Calu3 (cell line): ENCODE results near the gene MIDN. TPM values are rescaled to one million over a fixed set of nuclear protein-coding genes. Genes with fewer than 3 reads are reported as not detected.
A peak's percentile ranks its signal among the peaks of the same experiment; 100 is the strongest.
"Not testable (repeated sequence)": the region's sequence is repeated elsewhere in the genome, so short reads cannot be mapped to it uniquely, and the experiment has no call there.

Source experiments
- Bru-seq: library from RNA; stranded (reverse); fragments of 400-500 nt; gene quantifications from one replicate; lab custom pipeline; 2021; lab: Mats Ljungman, UMichigan
- BruChase-seq, 2 experiments: library from RNA; stranded (reverse); fragments of 400-500 nt; gene quantifications; one replicate each; lab custom pipeline; 2021; lab: Mats Ljungman, UMichigan
- BruUV-seq: library from RNA; stranded (reverse); fragments of 400-500 nt; replicated peaks from 2 replicates; lab custom pipeline; 2021; lab: Mats Ljungman, UMichigan
- CTCF ChIA-PET: fragments of 300-600 bp; sonication (Branson Sonifier 250); formaldehyde crosslinking; loops from one replicate; lab custom pipeline; 2022; ENCODE audit warnings: antibody characterized with exemption; lab: Charles Lee
- DNase-seq: peaks from one replicate; pipeline ENCODE4 v3.0.0; 2022
- H3K27ac Mint-ChIP-seq: one replicate; pipeline ENCODE4 v1.8.0; 2022; ENCODE audit warnings: mixed read lengths; ENCODE audit not compliant: unreplicated experiment
- H3K27me3 Mint-ChIP-seq: one replicate; pipeline ENCODE4 v1.8.0; 2022; ENCODE audit warnings: mixed read lengths; ENCODE audit not compliant: unreplicated experiment
- H3K36me3 Mint-ChIP-seq: one replicate; pipeline ENCODE4 v1.8.0; 2022; ENCODE audit warnings: mild to moderate bottlenecking, moderate library complexity, mixed read lengths; ENCODE audit not compliant: insufficient read depth, unreplicated experiment
- H3K4me1 Mint-ChIP-seq: one replicate; pipeline ENCODE4 v1.8.0; 2022; ENCODE audit warnings: mild to moderate bottlenecking, low read depth, mixed read lengths; ENCODE audit not compliant: unreplicated experiment
- H3K4me3 Mint-ChIP-seq: one replicate; pipeline ENCODE4 v1.8.0; 2022; ENCODE audit warnings: mild to moderate bottlenecking, low read depth, moderate library complexity, mixed read lengths; ENCODE audit not compliant: unreplicated experiment
- H3K9me3 Mint-ChIP-seq: one replicate; pipeline ENCODE4 v1.8.0; 2022; ENCODE audit warnings: low read depth, mixed read lengths; ENCODE audit not compliant: unreplicated experiment
- intact Hi-C: fragments of 100-400 bp; cut with micrococcal nuclease; formaldehyde crosslinking; loops from one replicate; pipeline ENCODE4 v1.10.0; 2022; ENCODE audit not compliant: unreplicated experiment
- long read RNA-seq: library from polyadenylated mRNA; stranded (forward); transcript quantifications from one replicate; pipeline ENCODE4 v2.0.0, GENCODE V29; 2022
- total RNA-seq: library from RNA; stranded (reverse); gene quantifications from 2 replicates; pipeline ENCODE4 v1.2.3, GENCODE V29; 2022
- TF ChIP-seq, protein P1 (sequence below): fragments of 200-600 bp; IDR thresholded peaks from one replicate; pipeline ENCODE4 v1.8.0; 2022; ENCODE audit warnings: antibody characterized with exemption; ENCODE audit not compliant: unreplicated experiment

MIDN gene
- total RNA-seq = 61.8 and 72.4 TPM in 2 replicates
- Bru-seq, nascent RNA = percentile 82 among the genes with signal in this experiment
- BruChase-seq, experiment 1, labeled RNA remaining after a 6-hour chase = percentile 78 among the genes with signal in this experiment
- percentile 89 among the genes with signal in this experiment for BruChase-seq, experiment 2, labeled RNA remaining after a 2-hour chase
- long read RNA-seq, partial matches to known transcripts = 9 of 10 reads
- long read RNA-seq, other reads (novel, unspliced or antisense) = 1 of 10 reads

DNA sequence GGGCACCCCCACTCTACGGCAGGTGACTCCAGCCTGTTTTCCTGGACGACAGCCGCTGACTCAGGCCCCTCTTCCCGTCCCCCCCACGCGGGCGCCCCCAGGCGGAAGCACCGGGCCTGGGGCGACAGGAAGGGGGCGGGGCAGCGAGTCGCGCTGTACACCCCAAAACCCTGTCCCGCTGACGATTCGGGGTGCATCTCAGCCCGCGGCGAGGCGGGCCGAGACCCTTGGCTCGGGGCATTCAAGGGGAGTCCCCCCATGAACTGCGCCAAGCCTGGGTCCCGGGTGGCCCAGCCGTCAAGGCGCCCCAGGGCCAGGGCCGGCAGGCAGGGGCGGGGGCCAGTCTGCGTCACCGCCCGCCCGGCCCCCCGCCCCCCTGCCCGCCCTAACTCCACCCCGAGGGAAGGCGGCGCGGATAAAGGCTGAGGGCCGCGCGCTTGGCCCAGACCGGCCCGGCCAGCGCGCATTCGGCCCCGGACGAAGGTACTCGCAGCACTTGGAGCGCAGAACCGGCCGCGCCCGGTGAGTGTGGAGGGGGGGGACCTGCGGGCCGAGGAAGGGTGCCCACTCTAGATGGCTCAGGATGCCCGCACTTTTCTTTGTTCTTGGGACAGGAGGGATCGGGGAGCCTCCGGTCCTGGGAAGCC, at the start of gene MIDN:
Gene MIDN, plus strand, starts transcription at position 445 of the 647 bp plus-strand sequence. CDS start 1,714 bp downstream, outside the sequence.
- DNase-seq = peak; percentile 75
- CTCF ChIA-PET = no interaction called here
- TF ChIP-seq, protein P1, sequence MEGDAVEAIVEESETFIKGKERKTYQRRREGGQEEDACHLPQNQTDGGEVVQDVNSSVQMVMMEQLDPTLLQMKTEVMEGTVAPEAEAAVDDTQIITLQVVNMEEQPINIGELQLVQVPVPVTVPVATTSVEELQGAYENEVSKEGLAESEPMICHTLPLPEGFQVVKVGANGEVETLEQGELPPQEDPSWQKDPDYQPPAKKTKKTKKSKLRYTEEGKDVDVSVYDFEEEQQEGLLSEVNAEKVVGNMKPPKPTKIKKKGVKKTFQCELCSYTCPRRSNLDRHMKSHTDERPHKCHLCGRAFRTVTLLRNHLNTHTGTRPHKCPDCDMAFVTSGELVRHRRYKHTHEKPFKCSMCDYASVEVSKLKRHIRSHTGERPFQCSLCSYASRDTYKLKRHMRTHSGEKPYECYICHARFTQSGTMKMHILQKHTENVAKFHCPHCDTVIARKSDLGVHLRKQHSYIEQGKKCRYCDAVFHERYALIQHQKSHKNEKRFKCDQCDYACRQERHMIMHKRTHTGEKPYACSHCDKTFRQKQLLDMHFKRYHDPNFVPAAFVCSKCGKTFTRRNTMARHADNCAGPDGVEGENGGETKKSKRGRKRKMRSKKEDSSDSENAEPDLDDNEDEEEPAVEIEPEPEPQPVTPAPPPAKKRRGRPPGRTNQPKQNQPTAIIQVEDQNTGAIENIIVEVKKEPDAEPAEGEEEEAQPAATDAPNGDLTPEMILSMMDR = no peak
- peaks cover 46% of the 10 kb centered on the region for H3K36me3 Mint-ChIP-seq
- peaks cover 7% of the 10 kb centered on the region for H3K4me1 Mint-ChIP-seq
- no peaks in the 10 kb centered on the region for H3K9me3 Mint-ChIP-seq
- intact Hi-C loops = no loop called here
- H3K27me3 Mint-ChIP-seq = no peaks in the 10 kb centered on the region
- no TSS peak for BruUV-seq
- H3K27ac Mint-ChIP-seq = no peak within 1 kb of the TSS
- peak within 1 kb of the TSS; percentile 70 for H3K4me3 Mint-ChIP-seq

DNA sequence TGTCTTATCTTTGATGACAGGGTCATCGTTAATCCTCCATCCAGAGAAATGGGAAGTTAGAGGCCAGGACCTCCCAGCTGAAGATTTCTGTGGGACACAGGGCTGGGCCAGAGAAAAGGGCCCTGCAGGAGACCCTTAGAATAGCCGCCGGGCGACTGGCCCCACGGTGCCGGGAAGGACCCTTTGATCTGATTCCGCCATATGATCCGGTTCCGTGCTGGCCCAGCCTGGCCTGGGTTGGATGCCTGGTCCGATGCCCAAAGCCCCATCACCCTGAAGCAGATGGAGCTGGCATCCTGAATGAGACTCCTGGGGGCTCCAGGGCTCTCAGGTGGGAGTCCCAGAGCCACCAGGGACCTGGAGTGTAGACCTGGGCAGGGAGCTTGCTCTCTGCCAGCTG, 48.9 kb upstream of the MIDN start:
- TF ChIP-seq, protein P1 = no peak
- Mint-ChIP-seq H3K36me3 (peaks cover 1% of the 10 kb centered on the region), H3K27ac (no peak overlapping the region), H3K9me3 (no peaks in the 10 kb centered on the region), H3K4me1 (peaks cover 13% of the 10 kb centered on the region), H3K27me3 (no peaks in the 10 kb centered on the region), H3K4me3 (no peak overlapping the region)
- CTCF ChIA-PET = no interaction called here
- no TSS peak for BruUV-seq
- intact Hi-C loops = no loop called here
- no peak for DNase-seq

DNA sequence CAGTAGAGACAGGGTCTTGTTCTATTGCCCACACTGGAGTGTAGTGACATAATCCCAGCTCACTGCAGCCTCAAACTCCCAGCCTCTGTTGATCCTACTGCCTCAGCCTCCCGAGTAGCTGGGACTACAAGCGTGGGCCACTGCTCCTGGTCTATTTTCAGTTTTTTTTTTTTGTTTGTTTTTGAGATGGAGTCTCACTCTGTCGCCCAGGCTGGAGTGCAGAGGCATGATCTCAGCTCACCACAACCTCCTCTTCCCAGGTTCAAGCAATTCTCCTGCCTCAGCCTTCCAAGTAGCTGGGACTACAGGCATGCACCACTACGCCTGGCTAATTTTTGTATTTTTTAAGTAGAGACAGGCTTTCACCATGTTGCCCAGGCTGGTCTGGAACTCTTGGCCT, 47.8 kb upstream of the MIDN start:
- H3K9me3 Mint-ChIP-seq, CTCF ChIA-PET, H3K27me3 Mint-ChIP-seq, BruUV-seq, H3K27ac Mint-ChIP-seq, H3K4me3 Mint-ChIP-seq, intact Hi-C loops, DNase-seq: not testable (repeated sequence)
- Mint-ChIP-seq H3K36me3 (peaks cover 12% of the 10 kb centered on the region), H3K4me1 (peaks cover 13% of the 10 kb centered on the region)

DNA sequence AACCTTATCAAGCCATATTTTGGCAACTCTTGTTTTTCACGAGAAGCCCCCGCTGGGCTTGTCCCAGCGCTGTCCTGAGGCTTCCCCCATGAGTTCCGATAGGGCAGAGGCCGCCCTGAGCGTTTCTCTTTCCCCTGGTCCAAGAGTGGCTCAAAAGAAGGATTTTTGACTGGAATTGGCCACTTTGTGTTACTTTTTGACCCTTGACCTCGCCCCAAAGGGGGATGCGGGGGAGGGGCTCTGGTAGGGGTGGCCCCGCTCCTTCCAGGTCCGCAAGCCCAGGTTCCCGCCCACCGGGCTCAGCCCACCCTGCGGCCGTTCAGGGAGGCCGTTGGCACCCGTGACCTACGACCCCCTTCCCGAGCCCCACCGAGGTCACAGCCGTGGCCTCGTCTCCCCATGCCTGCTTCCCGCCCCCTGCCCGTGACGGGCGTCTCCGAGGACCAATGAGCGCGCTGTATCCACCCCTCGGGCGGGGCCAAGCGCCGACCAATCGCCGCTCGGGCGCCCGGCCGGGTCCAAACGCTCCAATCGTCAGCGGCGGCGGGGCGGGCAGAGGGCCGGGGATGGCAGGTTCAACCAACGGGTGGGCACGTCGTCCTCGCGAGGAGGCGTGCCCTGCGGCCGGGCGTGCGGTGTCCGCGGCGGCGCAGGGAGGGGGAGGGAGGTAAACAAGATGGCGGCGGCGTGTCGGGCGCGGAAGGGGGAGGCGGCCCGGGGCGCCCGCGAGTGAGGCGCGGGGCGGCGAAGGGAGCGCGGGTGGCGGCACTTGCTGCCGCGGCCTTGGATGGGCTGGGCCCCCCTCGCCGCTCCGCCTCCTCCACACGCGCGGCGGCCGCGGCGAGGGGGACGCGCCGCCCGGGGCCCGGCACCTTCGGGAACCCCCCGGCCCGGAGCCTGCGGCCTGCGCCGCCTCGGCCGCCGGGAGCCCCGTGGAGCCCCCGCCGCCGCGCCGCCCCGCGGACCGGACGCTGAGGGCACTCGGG, 43.0 kb upstream of the MIDN start, which contains the start of gene STK11:
Gene STK11, plus strand, starts transcription at position 665 of the 986 bp plus-strand sequence. CDS start 1,136 bp downstream, outside the sequence.
- Mint-ChIP-seq H3K27me3 (no peaks in the 10 kb centered on the region), H3K36me3 (peaks cover 44% of the 10 kb centered on the region), H3K27ac (peak within 1 kb of the TSS; percentile 76), H3K9me3 (no peaks in the 10 kb centered on the region), H3K4me1 (peaks cover 13% of the 10 kb centered on the region), H3K4me3 (peak within 1 kb of the TSS; percentile 87)
- DNase-seq = peak; percentile 98
- CTCF ChIA-PET = no interaction called here
- BruUV-seq = no TSS peak
- intact Hi-C loops = no loop called here
- TF ChIP-seq, protein P1 = no peak
